CD4-positive, alpha-beta memory T cell (primary cell): ENCODE measurements around the gene DNER. TPM values are rescaled to one million over a fixed set of nuclear protein-coding genes. Genes with fewer than 3 reads are reported as not detected.
A peak's percentile ranks its signal among the peaks of the same experiment; 100 is the strongest.
"Not testable (repeated sequence)": the region's sequence is repeated elsewhere in the genome, so short reads cannot be mapped to it uniquely, and the experiment has no call there.

Source experiments
- CTCF ChIA-PET: fragments of 350-600 bp; sonication (Branson Sonifier 250); formaldehyde crosslinking; loops from one replicate; lab custom pipeline; 2021; ENCODE audit warnings: inconsistent platforms; ENCODE audit not compliant: partially characterized antibody; lab: Charles Lee
- POLR2A ChIA-PET: fragments of 350-600 bp; sonication (Branson Sonifier 250); formaldehyde crosslinking; loops from one replicate; lab custom pipeline; 2021; ENCODE audit not compliant: partially characterized antibody; lab: Charles Lee
- DNase-seq, 5 donors: peaks; one replicate each; pipeline versions ENCODE4 v3.0.0 to v3.0.0-alpha.2; 2020 to 2022; ENCODE audit warnings: mixed read lengths in 1 of 5
- H3K27ac ChIP-seq: one replicate; pipeline ENCODE4 v1.7.0; 2013; ENCODE audit warnings: low read depth, low read length
- H3K27me3 ChIP-seq: 2 replicates; pipeline ENCODE4 v1.7.0; 2013; ENCODE audit warnings: mild to moderate bottlenecking, low read length, moderate library complexity; ENCODE audit not compliant: insufficient read depth
- H3K36me3 ChIP-seq: 2 replicates; pipeline ENCODE4 v1.7.0; 2013; ENCODE audit warnings: mild to moderate bottlenecking, low read length, moderate library complexity; ENCODE audit not compliant: insufficient read depth
- H3K4me1 ChIP-seq: 2 replicates; pipeline ENCODE4 v1.7.0; 2013; ENCODE audit warnings: mild to moderate bottlenecking, low read length, moderate library complexity; ENCODE audit not compliant: insufficient read depth
- H3K4me3 ChIP-seq, 2 donors: one replicate each; pipeline ENCODE4 v1.7.0; 2013; ENCODE audit warnings: low read length in 2 of 2, mild to moderate bottlenecking in 1 of 2
- H3K9me3 ChIP-seq, 2 donors: one replicate each; pipeline ENCODE4 v1.7.0; 2013; ENCODE audit warnings: low read length in 2 of 2, control low read depth in 1 of 2; ENCODE audit not compliant: control insufficient read depth in 1 of 2
- H3K27ac Mint-ChIP-seq, 7 donors: one replicate each; pipeline ENCODE4 v1.8.0; 2020 to 2021; ENCODE audit warnings: mixed read lengths in 7 of 7, mild to moderate bottlenecking in 6 of 7, inconsistent platforms in 3 of 7, moderate library complexity in 3 of 7
- H3K27me3 Mint-ChIP-seq, 2 donors: one replicate each; pipeline ENCODE4 v1.8.0; 2020 to 2021; ENCODE audit warnings: mixed read lengths in 2 of 2
- H3K36me3 Mint-ChIP-seq, 2 donors: one replicate each; pipeline ENCODE4 v1.8.0; 2020 to 2021; ENCODE audit warnings: mixed read lengths in 2 of 2, inconsistent platforms in 1 of 2, mild to moderate bottlenecking in 1 of 2
- H3K4me1 Mint-ChIP-seq, 4 donors: one replicate each; pipeline ENCODE4 v1.8.0; 2020 to 2021; ENCODE audit warnings: mixed read lengths in 4 of 4, mild to moderate bottlenecking in 1 of 4
- H3K4me3 Mint-ChIP-seq, 8 donors: one replicate each; pipeline ENCODE4 v1.8.0; 2020 to 2021; ENCODE audit warnings: mixed read lengths in 8 of 8, mild to moderate bottlenecking in 7 of 8, moderate library complexity in 6 of 8, inconsistent platforms in 3 of 8
- H3K9me3 Mint-ChIP-seq, 8 donors: one replicate each; pipeline ENCODE4 v1.8.0; 2020 to 2021; ENCODE audit warnings: mixed read lengths in 8 of 8, mild to moderate bottlenecking in 5 of 8, inconsistent platforms in 3 of 8, moderate library complexity in 1 of 8
- intact Hi-C: fragments of 100-400 bp; cut with micrococcal nuclease; formaldehyde crosslinking; loops from one replicate; pipeline ENCODE4 v1.15.1; 2023
- polyA plus RNA-seq, 2 donors: library from polyadenylated mRNA; unstranded; fragments of 300-500 nt; fragmentation: Illumina TruSeq; gene quantifications; one replicate each; pipeline ENCODE4 v1.2.3, GENCODE V29; 2021
- total RNA-seq, 2 experiments: library from RNA; stranded (reverse); gene quantifications; one replicate each; pipeline ENCODE4 v1.2.3, GENCODE V29; 2021

Gene DNER
- total and polyA plus RNA-seq, 4 experiments from 2014 or later = not detected

DNA sequence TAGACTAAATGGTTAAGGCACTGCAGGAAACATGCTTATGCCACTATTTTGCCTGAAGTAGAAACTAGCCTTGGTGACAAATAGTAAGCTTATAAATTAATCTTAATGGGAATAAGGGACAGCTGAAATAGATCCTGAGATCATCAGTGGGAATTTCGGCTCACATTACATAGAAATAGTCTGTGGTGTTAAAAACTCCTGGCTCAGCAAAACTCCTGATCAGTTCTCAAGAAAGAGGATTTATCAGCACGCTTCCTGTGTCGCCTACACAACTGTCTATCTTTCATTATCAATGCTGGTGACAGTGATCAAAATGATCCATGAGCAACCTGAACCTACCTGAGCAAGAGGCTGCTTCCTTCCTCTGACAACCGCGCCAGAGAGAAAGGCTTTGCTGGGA is 17.0 kb upstream of the DNER start:
- ChIA-PET POLR2A (no interaction called here), CTCF (no interaction called here)
- no peaks in the 10 kb centered on the region for H3K4me1 ChIP-seq
- peaks cover 0 to 2% (median 0%) of the 10 kb centered on the region in 8 donors for H3K9me3 Mint-ChIP-seq
- H3K27ac Mint-ChIP-seq = no peak overlapping the region
- H3K4me3 ChIP-seq = no peak overlapping the region
- no peaks in the 10 kb centered on the region for H3K36me3 ChIP-seq
- intact Hi-C loops = no loop called here
- no peaks in the 10 kb centered on the region for H3K36me3 Mint-ChIP-seq
- DNase-seq = no peak
- no peaks in the 10 kb centered on the region for H3K9me3 ChIP-seq
- H3K27me3 ChIP-seq = no peaks in the 10 kb centered on the region
- H3K4me3 Mint-ChIP-seq = no peak overlapping the region
- H3K27ac ChIP-seq = no peak overlapping the region
- peaks cover 1 to 9% of the 10 kb centered on the region in 2 donors for H3K27me3 Mint-ChIP-seq
- H3K4me1 Mint-ChIP-seq = no peaks in the 10 kb centered on the region

GRCh38 chr2:229728370-229728769 is 14.0 kb upstream of the DNER start:
- H3K4me3 ChIP-seq = no peak overlapping the region
- no peak overlapping the region for H3K4me3 Mint-ChIP-seq
- POLR2A ChIA-PET = no interaction called here
- no peak overlapping the region for H3K27ac Mint-ChIP-seq
- H3K4me1 Mint-ChIP-seq = no peaks in the 10 kb centered on the region
- no peak for DNase-seq
- H3K36me3 ChIP-seq = no peaks in the 10 kb centered on the region
- H3K27me3 ChIP-seq = no peaks in the 10 kb centered on the region
- no peaks in the 10 kb centered on the region for H3K36me3 Mint-ChIP-seq
- no peaks in the 10 kb centered on the region for H3K9me3 Mint-ChIP-seq
- peaks cover 4 to 7% of the 10 kb centered on the region in 2 donors for H3K27me3 Mint-ChIP-seq
- no peaks in the 10 kb centered on the region for H3K9me3 ChIP-seq
- CTCF ChIA-PET = no interaction called here
- no peaks in the 10 kb centered on the region for H3K4me1 ChIP-seq
- intact Hi-C loops = no loop called here
- H3K27ac ChIP-seq = no peak overlapping the region

DNA sequence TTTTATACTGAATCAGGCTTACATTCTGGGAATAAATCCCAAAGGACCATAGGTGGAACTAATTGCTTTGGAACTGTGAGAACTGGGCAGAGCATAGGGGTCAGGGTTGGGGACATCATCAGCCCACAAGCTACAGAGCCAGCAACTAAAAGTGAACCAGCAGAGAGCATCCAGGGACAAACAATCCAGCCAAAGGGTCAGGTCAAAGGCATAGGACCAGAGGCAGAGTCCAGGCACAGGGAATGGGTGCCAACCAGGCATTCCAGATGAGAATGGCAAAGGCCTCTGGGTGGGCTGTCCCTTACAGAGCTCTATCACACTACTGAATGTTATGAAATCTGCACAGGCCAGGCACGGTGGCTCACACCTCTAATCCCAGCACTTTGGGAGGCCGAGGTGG is 12.3 kb upstream of the DNER start:
- intact Hi-C loops = no loop called here
- POLR2A ChIA-PET = no interaction called here
- peaks cover 4% of the 10 kb centered on the region in 2 donors for H3K27me3 Mint-ChIP-seq

DNA sequence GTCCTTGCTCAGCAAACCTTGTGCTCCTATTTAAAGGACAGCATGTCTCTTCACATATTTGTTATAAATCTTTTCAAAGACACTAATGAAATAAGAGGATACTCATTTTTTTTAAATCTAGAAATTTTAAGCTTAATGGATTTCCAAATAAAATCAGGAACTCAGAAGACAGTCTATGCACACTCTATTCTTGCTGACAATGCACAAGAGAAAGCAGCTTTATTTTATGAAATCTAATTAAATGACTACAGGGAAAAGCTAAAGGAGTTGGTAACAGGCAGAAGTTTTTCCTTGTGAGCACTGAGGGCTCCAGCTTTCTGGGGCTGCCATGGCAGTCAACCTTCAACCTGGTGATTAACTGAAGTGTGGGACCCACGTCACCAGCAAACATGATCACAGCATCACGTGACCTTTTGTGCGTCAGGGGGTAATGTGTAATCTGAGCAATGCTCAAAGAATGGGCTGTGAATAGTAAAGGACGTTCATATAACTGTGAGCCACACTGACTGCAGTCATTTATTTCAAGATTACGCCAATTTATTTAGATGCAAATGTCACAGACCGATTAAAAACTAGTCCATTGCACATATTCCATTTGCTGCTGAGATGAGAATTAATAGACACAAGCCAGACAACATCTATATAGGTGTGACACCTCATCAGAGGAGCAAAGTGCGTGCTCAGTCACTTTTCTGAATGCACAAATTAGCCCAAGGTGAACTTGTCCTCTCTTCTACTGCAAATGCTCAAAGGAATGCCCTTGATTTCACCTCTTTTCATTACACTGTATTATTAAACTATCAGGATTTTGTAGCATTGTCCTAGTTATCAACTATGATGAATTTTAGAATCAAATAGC is 11.6 kb upstream of the DNER start:
- CTCF ChIA-PET = no interaction called here
- no peak overlapping the region for H3K27ac Mint-ChIP-seq
- H3K27ac ChIP-seq = no peak overlapping the region
- no peaks in the 10 kb centered on the region for H3K36me3 Mint-ChIP-seq
- no peaks in the 10 kb centered on the region for H3K9me3 ChIP-seq
- H3K4me1 Mint-ChIP-seq = no peaks in the 10 kb centered on the region
- H3K27me3 Mint-ChIP-seq = peaks cover 2 to 4% of the 10 kb centered on the region in 2 donors
- H3K4me1 ChIP-seq = no peaks in the 10 kb centered on the region
- intact Hi-C loops = no loop called here
- H3K36me3 ChIP-seq = no peaks in the 10 kb centered on the region
- POLR2A ChIA-PET = no interaction called here
- H3K4me3 Mint-ChIP-seq = no peak overlapping the region
- no peaks in the 10 kb centered on the region for H3K27me3 ChIP-seq
- no peak for DNase-seq
- no peaks in the 10 kb centered on the region for H3K9me3 Mint-ChIP-seq
- H3K4me3 ChIP-seq = no peak overlapping the region

More for the DNA sequence above, 12.3 kb upstream of the DNER start:
- Mint-ChIP-seq H3K27ac (no peak overlapping the region), H3K4me3 (no peak overlapping the region), H3K4me1 (no peaks in the 10 kb centered on the region), H3K36me3 (no peaks in the 10 kb centered on the region), H3K9me3 (no peaks in the 10 kb centered on the region)
- Histone ChIP-seq H3K36me3 (no peaks in the 10 kb centered on the region), H3K9me3 (no peaks in the 10 kb centered on the region), H3K4me3 (no peak overlapping the region), H3K27ac (no peak overlapping the region), H3K4me1 (no peaks in the 10 kb centered on the region), H3K27me3 (no peaks in the 10 kb centered on the region)
- DNase-seq = no peak
- CTCF ChIA-PET = no interaction called here

DNA sequence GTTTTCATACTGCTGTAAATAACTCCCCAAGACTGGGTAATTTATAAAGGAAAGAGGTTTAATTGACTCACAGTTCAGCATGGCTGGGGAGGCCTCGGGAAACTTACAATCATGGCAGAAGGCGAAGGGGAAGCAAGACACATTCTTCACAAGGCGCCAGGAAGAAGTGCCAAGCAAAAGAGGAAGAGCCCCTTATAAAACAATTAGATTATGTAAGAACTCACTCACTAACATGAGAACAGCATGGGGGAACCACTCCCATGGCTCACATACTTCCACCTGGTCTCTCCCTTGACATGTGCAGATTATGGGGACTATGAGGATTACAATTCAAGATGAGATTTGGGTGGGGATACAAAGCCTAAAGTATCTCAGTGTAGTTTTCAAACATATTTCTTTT is 8.8 kb upstream of the DNER start:
- H3K27ac Mint-ChIP-seq, H3K27me3 ChIP-seq, H3K9me3 ChIP-seq, H3K4me3 ChIP-seq, H3K36me3 ChIP-seq, CTCF ChIA-PET, H3K4me1 Mint-ChIP-seq, H3K4me1 ChIP-seq, H3K36me3 Mint-ChIP-seq, intact Hi-C loops, POLR2A ChIA-PET, H3K27ac ChIP-seq, H3K4me3 Mint-ChIP-seq, DNase-seq, H3K9me3 Mint-ChIP-seq: not testable (repeated sequence)
- H3K27me3 Mint-ChIP-seq = peaks cover 9 to 14% of the 10 kb centered on the region in 2 donors

GRCh38 chr2:229719926-229720647 is 5.7 kb upstream of the DNER start:
- CTCF ChIA-PET = interaction anchor here (1.0 kb wide), 1 partner anchor 81 kb away, joined by 3 read pairs; no protein-coding TSS in a partner anchor
- H3K4me3 Mint-ChIP-seq = no peak overlapping the region

DNA sequence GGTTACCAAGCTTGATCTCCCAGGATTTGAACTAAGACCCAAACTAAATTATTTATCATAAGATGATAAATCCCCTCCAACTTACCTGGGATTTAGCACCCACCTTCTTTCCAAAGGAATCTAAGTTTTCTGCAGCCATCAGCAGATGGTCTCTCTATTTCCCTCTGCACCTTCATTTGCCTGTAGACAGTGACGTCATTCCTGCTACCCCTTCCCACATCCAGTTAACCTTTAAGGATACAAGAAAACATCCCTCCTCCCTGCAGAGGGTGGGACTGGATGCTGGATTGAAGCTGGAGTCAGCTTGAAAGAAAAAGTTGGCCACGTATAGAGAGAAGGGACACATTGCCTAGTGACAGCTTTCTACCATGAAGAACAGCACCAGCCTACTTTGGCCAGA is 3.7 kb upstream of the DNER start:
- peaks cover 8 to 19% (median 11%) of the 10 kb centered on the region in 4 donors for H3K4me1 Mint-ChIP-seq
- peaks cover 0 to 3% of the 10 kb centered on the region in 2 donors for H3K36me3 Mint-ChIP-seq
- DNase-seq = no peak
- Histone ChIP-seq H3K36me3 (no peaks in the 10 kb centered on the region), H3K4me1 (peaks cover 18% of the 10 kb centered on the region), H3K4me3 (no peak overlapping the region), H3K27me3 (peaks cover 14% of the 10 kb centered on the region), H3K9me3 (no peaks in the 10 kb centered on the region), H3K27ac (no peak overlapping the region)
- POLR2A ChIA-PET = no interaction called here
- CTCF ChIA-PET = interaction anchor here (2.2 kb wide), 1 partner anchor 17 kb away, joined by 5 read pairs; no protein-coding TSS in a partner anchor
- peaks cover 0 to under 1% (median 0%) of the 10 kb centered on the region in 8 donors for H3K9me3 Mint-ChIP-seq
- no peak overlapping the region for H3K27ac Mint-ChIP-seq
- intact Hi-C loops = no loop called here
- peaks cover 24 to 28% of the 10 kb centered on the region in 2 donors for H3K27me3 Mint-ChIP-seq
- no peak overlapping the region for H3K4me3 Mint-ChIP-seq

More at GRCh38 chr2:229719926-229720647, 5.7 kb upstream of the DNER start:
- DNase-seq = no peak
- H3K36me3 Mint-ChIP-seq = peaks cover 0 to 3% of the 10 kb centered on the region in 2 donors
- peaks cover 4 to 11% (median 6%) of the 10 kb centered on the region in 4 donors for H3K4me1 Mint-ChIP-seq
- no peaks in the 10 kb centered on the region for H3K9me3 Mint-ChIP-seq
- POLR2A ChIA-PET = no interaction called here
- Histone ChIP-seq H3K36me3 (no peaks in the 10 kb centered on the region), H3K4me3 (no peak overlapping the region), H3K4me1 (peaks cover 7% of the 10 kb centered on the region), H3K27ac (no peak overlapping the region), H3K9me3 (no peaks in the 10 kb centered on the region), H3K27me3 (peaks cover 6% of the 10 kb centered on the region)
- H3K27me3 Mint-ChIP-seq = peaks cover 23 to 25% of the 10 kb centered on the region in 2 donors
- peak overlapping the region in 1 of 7 donors; percentile 44 for H3K27ac Mint-ChIP-seq
- intact Hi-C loops = no loop called here
